HG03520 (cell line): ENCODE measurements around the gene TNNI3K.

Experiments
- ATAC-seq: cut with Tn5 transposase; IDR thresholded peaks from one replicate; pipeline ENCODE4 v1.9.1; 2021; ENCODE audit warnings: mild to moderate bottlenecking, moderate library complexity; ENCODE audit not compliant: unreplicated experiment

The TNNI3K gene

GRCh38 chr1:74286414-74286813, 51.2 kb downstream of the TNNI3K start:
- ATAC-seq = no peak

GRCh38 chr1:74314438-74314837, 79.3 kb downstream of the TNNI3K start:
- no peak for ATAC-seq

GRCh38 chr1:74316302-74316701, 81.1 kb downstream of the TNNI3K start:
- no peak for ATAC-seq

- ATAC-seq = no peak
Measured at GRCh38 chr1:74317663-74318062, 82.5 kb downstream of the TNNI3K start.

- ATAC-seq = no peak
Measured at GRCh38 chr1:74323937-74324473, 88.8 kb downstream of the TNNI3K start.

- ATAC-seq = no peak
Measured at GRCh38 chr1:74324684-74325448, 89.7 kb downstream of the TNNI3K start.

- no peak for ATAC-seq
Measured at GRCh38 chr1:74328851-74329250, 93.7 kb downstream of the TNNI3K start.

GRCh38 chr1:74333244-74333643, 98.1 kb downstream of the TNNI3K start:
- ATAC-seq = no peak

GRCh38 chr1:74334147-74334546, 99.0 kb downstream of the TNNI3K start:
- no peak for ATAC-seq

- no peak for ATAC-seq
Measured at GRCh38 chr1:74340656-74341055, 105.5 kb downstream of the TNNI3K start.

GRCh38 chr1:74341702-74342339, 106.6 kb downstream of the TNNI3K start:
- no peak for ATAC-seq

- ATAC-seq = no peak
Measured at GRCh38 chr1:74343216-74343615, 108.0 kb downstream of the TNNI3K start.

- no peak for ATAC-seq
Measured at GRCh38 chr1:74344387-74344786, 109.2 kb downstream of the TNNI3K start.

GRCh38 chr1:74356493-74356892, 121.3 kb downstream of the TNNI3K start:
- ATAC-seq = no peak

GRCh38 chr1:74357150-74357549, 122.0 kb downstream of the TNNI3K start:
- no peak for ATAC-seq

GRCh38 chr1:74357756-74358155, 122.6 kb downstream of the TNNI3K start:
- ATAC-seq = no peak

GRCh38 chr1:74362691-74363090, 127.5 kb downstream of the TNNI3K start:
- no peak for ATAC-seq

- ATAC-seq = no peak
Measured at GRCh38 chr1:74363220-74363619, 128.0 kb downstream of the TNNI3K start.

GRCh38 chr1:74367175-74367813, 132.1 kb downstream of the TNNI3K start:
- no peak for ATAC-seq

- no peak for ATAC-seq
Measured at GRCh38 chr1:74368335-74368734, 133.1 kb downstream of the TNNI3K start.

- ATAC-seq = no peak
Measured at GRCh38 chr1:74375376-74375775, 140.2 kb downstream of the TNNI3K start.

- no peak for ATAC-seq
Measured at GRCh38 chr1:74380252-74380651, 145.1 kb downstream of the TNNI3K start.
